GM21423 (cell line): ENCODE measurements around the gene CDK5RAP1.

Experiments
- ATAC-seq: cut with Tn5 transposase; IDR thresholded peaks from one replicate; pipeline ENCODE4 v1.9.1; 2021; ENCODE audit warnings: mild to moderate bottlenecking, moderate library complexity; ENCODE audit not compliant: unreplicated experiment

The CDK5RAP1 gene

DNA sequence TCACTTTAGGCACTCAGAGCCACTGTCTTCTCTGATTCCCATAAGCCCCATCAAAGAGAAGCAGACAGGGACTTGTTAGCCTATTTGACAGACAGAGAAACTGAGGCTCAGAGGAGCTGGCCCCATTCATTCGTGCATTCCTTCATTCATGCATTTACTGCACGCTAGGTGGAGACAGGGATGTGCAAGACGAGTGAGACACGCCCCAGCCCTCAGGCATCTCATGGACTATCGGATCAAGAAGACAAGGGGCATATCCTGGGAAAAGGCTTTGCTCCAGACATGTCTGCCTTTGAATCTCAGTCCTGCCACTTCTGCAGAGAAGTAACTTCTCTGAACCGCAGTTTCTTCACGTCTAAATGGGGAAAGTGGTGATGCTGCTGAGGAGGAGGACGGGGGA is 64.2 kb downstream of the CDK5RAP1 start:
- ATAC-seq, result no peak

DNA sequence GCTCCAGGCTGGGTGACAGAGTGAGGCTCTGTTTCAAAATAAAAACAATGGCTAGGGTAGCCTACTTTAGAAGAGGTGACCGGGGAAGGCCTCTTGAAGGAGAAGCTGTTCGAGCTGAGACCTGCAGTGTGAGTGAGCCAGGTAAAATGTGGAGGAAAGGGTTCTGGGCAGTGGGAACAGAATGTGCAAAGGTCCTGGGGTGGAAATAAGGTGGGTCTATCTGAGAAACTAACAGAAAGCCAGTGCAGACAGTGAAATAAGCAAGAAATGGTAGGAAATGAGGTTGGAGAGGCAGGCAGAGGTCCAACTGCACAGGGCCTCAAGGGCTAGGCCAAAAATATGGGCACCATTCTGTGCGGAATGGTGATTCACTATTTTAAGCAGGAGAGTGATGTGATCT is 64.9 kb downstream of the CDK5RAP1 start:
- no peak for ATAC-seq

DNA sequence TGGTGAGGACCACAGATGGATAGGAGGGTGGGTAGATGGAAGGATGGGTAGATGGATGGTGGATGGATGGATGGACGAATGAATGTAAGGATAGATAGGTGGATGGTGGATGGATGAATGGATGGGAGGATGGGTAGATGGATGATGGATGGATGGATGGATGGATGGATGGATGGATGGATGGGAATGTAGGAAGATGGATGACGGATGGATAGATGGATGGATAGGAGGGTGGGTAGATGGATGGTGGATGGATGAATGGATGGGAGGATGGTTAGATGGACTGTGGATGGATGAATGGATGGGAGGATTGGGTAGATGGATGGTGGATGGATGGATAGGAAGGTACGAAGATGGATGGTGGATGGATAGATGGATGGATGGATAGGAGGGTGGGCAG is 67.2 kb downstream of the CDK5RAP1 start:
- no peak for ATAC-seq

DNA sequence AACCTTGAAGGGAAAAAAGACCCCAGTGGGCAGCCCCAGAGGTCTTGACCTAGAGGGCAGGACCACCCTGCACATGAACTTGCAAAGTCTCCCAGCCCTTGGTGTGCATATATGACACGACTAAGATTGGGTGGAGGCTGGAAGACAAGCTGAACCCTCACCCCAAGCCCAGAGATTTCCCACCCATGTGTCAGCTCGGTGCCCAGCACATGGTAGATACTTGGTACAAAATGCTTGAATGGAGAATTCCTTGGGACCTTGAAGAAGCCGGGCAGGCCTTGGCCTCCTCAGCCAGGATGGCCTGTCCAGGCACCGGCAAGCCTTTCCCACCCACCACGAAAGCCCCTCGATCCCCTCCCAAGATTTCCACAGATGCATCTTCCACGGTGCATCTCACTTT is 67.7 kb downstream of the CDK5RAP1 start:
- no peak for ATAC-seq

DNA sequence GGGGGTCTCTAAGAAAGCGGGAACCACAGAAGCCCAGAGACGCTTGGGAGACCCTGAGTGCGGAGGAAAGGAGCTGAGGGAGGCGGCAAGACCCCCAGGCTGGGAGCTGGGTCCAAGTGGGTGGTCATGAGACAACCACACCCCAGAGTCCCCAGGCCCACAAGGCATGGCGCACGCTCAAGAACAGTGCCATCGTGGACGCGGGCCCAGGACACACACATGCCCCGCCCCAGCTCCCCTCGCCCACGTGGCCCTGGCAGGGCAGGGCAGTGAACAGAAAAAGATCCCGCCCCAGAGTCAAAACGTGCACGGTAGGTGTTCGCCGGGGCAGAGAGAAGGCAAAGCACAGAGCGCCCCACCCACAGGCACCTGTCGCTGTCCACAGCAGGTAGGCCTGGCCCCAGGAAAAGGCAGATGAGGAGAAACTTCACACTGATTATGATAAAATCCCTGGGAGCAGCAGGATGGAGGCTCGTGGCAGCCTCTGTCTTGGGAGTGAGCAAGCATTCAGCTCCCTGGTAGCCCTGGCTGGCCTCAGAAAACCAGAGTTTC is 68.3 kb downstream of the CDK5RAP1 start:
- no peak for ATAC-seq

DNA sequence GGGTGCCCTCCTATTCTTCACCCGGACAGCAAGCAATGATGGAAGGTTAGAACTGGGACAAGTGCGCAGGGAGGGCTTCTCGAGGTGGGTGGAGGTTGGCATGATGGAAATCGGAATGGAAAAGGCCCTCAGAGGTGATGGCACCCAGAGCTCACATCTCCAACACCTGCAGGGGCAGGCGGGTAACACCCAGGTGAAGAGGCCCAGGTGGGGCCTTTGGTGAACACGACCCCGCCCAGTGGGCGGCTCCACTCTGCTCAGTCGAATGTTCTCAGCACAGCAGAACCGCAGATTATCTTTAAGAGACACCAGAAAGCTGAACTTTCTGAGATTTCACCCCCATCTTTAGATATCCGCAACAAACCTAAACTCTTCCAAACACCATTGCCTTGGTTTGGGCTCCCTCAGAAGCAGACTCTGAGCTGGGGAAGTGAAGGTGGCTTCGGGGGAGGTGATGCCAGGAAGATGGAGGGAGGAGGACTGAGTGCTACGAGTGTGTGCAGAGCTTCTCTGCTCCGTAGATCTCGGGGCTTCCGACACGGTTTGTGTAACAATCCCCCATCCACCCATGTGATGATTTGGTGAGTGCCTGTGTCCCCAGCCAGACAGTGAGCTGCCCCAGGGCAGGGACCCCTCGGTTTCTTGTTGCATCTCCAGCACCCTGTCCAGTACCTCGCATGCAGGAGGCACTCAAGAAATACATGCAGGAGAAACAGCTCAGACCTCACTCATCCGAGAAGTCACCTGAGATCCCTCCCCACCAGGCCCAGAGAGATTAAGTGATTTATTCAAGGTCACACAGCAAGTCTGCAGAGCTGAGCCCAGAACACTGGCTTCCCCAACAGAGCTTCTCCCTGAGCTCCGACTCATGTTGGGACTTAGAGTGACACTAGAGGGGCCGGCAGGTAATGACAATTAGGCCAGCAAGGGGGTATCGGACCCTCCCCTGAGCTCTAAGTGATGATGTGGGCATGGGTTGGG is 72.9 kb downstream of the CDK5RAP1 start:
- no peak for ATAC-seq

DNA sequence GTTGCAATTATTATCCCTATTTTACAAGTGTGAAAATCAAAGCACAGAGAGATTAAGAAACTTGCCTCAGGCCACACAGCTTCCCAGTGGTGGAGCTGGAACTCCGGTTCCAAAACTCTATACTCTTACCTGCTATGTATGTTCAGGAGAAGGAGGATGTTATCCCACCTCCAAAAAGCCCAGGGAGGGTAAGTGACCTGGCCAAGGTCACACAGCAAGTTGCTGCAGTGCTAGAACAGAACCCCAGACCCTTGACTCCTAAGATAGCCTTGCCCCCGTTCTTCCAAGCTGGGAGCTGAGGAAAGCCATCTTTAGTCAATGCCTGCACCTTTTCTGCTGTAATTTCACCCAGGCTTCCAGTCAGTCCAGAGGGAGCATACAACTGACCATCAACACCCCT is 76.0 kb downstream of the CDK5RAP1 start:
- no peak for ATAC-seq

DNA sequence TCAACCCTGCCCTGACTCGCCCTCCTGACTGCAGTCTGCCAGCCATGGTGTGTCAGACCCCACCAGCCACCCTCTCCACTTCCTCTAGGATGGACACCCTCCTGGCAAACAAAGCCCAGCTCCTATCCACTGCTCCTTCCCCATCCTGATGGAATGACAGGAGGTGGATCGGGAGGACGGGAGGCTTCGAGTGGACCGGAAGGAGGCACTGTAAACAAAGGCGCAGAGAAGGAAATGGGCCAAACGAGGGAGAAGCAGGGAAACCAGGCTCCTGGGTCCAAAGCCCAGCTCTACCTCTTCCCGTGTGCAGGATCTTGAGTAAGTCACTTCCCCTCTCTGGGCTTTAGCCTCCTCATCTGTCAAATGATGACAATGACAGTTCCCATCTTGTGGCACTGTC is 78.1 kb downstream of the CDK5RAP1 start:
- ATAC-seq, result no peak

DNA sequence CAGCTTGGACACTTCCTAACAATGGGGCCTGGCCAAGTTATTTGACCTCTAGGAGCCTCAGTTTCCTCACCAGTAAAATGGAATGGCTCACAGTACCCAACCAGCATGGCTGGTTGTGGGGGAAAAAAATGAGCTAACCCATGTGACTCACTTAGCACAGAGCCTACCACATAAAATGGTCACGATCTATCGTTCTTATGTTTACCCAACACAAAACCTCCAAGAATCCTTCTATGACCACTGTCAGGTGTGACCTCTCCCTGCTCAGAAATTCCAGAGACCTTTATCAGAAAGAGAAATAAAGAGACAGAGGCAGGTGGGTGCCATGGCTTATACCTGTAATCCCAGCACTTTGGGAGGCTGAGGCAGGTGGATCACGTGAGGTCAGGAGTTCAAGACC is 78.9 kb downstream of the CDK5RAP1 start:
- ATAC-seq, result no peak

DNA sequence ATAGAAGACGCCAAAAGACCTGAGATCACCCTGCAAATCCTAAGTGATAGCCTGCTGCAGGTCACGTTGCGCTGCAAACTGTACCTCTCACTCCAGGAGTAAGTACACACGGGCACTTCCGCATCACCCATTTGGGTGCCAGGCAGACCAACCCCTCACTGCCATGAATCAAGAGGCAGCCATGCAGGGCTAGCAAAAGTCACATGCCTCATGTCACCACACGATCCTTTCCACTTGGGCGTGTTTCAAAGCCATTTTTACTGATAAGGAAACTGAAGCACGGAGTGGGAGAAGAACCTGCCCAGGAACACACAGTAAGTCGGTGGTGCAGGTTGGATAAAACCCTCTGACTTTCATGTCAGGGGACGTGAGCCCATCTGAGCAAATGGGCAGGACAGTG is 81.3 kb downstream of the CDK5RAP1 start:
- no peak for ATAC-seq

DNA sequence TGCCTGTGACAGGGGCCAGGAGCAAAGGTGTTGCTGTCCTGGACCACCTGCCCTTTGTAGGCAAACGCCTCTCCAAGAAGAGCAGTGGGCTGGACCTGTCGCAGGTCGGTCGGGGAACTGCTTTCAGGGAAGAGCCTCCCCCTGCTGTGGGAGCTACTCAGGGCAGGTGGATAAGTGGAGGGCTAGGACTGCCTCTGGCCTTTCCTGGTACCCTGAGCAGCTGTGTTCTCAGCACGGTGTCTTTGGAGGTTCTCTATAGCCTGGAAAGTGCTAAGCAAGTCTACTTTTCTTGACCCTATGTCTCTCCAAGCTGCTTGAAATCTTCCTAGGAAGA is 83.3 kb downstream of the CDK5RAP1 start:
- no peak for ATAC-seq

DNA sequence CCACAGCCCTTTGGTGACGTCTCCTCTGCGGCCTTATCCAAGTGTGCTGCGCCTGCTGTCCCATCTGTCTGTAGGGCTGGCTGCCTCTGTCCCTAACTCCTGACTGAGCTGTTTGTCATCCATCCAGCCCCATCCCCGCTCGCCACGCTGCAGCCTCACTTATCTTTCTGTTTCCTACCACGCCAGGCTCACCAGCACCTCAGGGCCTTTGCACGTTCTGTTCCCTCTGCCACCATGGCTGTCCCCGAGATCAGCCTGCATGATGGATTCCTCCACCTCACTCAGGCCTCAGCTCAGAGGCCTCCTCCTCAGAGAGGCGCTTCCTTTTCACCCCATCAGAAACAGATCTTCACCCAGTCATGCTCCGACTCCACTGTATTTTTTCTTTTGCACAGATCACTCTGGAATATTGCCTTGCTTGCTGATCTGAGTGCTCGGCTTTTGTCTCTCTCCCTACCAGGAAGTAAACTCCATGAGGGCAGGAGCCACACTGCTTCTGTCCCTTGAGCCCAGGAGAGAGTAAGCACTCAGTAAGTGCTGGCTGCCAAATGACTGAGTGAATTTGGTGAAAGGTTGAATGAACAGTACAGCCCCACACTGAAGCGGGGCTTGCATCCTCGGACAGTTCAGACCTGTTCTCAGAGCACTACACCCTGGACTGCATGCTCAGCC is 83.8 kb downstream of the CDK5RAP1 start:
- ATAC-seq, result no peak

DNA sequence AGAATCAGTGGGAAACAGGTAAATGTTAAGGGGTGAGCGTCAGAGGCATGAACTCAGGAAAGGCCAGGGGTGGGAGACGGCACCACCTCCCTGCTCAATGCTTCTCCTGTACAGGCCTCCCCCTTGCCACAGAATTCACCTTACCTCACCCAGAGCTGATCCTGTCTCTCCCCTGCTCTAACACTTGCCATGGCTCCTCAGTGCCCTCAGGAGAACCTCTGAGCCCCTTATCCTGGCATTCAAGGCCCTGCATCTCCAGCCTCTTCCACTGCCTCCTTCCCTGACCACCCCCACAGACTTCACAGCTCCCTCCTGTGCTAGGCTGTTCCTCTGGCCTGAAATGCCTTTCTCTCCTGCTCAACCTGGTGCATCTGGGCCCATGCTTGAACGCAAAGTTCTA is 84.4 kb downstream of the CDK5RAP1 start:
- ATAC-seq, result no peak

DNA sequence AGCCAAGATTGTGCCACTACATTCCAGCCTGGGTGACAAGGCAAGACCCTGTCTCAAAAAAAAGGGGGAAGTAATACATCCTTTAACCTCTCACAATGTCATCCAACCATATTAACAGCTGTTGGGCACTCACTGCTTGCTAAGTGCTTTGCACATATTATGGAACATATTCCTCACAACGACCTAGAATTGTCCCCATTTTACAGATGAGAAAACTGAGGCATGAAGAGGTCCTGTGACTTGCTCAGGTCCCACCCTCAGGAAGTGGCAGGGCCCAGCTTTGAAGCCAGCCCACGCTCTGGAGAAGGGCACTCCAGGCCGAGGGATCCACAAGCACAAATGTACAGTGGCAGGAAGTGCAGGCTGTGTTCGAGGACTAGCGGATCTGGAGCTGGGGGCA is 85.0 kb downstream of the CDK5RAP1 start:
- no peak for ATAC-seq

DNA sequence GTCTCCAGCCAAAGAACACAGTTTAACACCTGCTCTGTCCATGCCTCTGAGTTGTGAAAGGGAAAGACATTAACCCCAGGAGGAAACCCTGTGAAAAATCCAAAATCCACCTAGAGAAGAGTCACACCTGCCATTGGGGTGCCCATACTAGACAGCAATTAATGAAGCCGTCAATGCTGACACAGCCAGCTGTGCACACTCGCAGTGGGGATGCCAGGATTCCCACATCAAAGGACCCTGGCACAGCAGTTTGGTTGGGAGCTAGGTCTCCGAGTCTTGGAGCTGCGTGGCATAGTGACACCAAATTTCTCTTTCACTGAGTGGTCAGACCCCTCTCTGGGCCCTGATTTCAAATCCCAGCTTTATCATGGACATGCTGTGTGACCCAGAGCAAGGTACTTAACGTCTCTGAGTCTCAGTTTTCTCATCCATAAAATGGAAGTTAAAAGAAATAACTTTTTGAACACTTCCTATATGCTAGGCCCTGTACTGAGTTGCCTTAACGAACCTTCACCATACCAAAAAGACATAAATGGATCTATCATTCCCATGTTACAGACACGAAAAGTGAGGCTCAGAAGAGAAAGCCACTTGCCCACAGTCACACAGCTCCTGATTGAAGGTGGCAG is 87.5 kb downstream of the CDK5RAP1 start:
- ATAC-seq, result no peak

DNA sequence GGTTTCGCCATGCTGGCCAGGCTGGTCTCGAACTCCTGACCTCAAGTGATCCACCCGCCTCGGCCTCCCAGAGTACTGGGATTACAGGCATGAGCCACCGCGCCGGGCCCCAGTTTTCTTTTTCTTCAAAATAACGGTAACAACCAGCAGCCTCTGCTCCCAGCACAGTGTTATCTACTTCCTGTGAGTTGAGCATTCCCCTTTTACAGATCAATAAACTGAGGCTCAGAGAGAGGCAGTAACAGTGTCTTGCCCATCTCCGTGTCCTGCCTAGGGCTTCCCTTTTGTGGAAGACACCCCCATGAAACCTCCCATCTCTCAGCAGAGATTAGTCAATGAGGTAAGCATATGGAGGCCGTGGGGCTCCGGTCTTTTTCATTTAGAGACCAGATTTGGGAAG is 88.7 kb downstream of the CDK5RAP1 start:
- ATAC-seq, result no peak

DNA sequence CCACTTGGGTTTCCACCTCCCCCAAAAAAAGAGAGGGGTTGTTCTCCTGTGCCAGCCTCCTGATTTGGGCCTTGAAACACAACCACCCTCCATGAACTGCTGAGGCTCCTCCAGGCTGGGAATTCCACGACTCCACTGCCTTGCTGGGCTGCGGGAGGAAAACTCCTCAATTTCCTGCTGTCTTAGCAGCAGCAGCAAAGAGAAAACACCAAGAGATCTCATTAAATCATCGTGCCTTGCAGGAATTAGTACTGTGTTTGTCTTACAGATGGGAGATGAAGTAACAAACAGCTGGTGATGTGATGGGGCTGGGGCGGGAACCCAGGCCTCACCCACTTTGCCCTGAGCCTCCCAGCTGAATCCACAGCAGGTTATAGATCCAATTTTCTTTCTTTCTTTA is 89.3 kb downstream of the CDK5RAP1 start:
- ATAC-seq, result no peak

DNA sequence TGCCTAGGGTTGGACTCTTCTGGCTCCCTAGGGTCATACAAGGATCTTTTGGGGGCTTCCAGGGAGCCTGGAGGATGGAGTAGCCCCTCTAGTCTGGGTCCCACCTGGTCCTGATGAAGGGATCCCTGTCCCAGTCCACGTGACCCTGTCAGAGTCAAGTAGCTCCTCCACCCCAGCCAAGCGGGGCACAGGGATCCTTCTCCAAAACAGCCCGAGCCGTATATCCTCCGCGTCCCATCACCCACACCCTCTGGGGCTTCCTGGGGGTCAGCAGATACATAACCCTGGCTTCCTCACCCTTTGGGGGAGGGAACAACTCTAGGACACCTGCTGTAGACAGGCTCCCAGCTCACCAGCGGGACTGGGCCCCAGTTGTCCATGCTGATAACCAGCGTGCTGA is 90.3 kb downstream of the CDK5RAP1 start:
- no peak for ATAC-seq

DNA sequence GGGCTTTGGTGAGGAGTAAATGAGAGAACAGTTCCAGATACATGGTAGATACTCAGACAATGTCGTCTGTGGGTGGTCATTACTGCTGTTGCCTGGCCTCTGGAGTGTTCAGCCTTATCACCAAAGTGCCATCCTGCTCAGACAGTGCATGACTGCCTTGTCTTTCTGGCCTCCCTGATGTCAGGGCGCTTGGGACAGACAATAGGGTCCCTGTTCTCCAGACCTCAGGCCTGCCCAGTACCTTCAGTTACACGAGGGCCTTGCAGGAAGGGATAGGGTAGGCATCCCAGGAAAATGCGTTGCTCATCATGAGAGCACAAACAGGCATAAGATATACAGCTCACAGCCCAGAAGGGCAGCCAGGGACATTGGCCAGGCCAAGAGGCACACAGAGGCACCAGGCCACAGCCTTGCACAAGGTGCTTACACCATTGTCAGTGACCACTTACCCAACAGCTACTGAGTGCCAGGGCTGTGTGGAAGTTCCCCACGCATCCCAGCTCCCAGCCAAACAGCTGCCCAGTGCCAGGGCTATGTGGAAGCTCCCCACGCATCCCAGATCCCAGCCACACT is 90.9 kb downstream of the CDK5RAP1 start:
- no peak for ATAC-seq

DNA sequence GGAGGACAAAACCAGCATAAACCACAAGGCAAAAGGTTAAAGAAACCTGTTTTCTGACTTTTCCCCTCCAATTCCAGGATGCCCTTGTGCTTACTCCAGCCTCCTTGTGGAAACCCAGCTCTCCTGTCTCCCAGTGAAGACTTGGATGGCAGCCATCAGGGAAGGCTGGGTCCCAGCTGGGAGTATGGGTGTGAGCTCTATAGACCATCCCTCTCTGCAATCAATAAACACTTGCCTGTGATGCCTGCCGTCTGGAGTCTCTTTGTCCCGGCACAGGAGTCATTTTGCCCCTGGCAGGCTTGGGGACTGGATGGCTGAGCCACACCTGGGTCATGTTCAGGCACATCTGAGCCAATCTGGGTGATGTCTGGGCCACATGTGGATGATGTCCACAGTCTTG is 91.7 kb downstream of the CDK5RAP1 start:
- no peak for ATAC-seq
